Epithelial cell of esophagus (primary cell): ENCODE data around the gene PSORS1C1.

Source experiments
- DNase-seq: peaks from one replicate; pipeline ENCODE4 v3.0.0; 2010; ENCODE audit warnings: low read depth
- H3K4me3 ChIP-seq: 2 replicates; pipeline ENCODE4 v1.5.1; 2011; ENCODE audit warnings: mild to moderate bottlenecking, low read length, control low read depth
- TF ChIP-seq, protein P1 (sequence below): IDR thresholded peaks from 2 replicates; pipeline ENCODE4 v1.5.1; 2011; ENCODE audit warnings: low read depth, mild to moderate bottlenecking, low read length, control low read depth, inconsistent platforms; ENCODE audit not compliant: insufficient read depth; ENCODE audit errors: missing control alignments

Gene PSORS1C1

DNA sequence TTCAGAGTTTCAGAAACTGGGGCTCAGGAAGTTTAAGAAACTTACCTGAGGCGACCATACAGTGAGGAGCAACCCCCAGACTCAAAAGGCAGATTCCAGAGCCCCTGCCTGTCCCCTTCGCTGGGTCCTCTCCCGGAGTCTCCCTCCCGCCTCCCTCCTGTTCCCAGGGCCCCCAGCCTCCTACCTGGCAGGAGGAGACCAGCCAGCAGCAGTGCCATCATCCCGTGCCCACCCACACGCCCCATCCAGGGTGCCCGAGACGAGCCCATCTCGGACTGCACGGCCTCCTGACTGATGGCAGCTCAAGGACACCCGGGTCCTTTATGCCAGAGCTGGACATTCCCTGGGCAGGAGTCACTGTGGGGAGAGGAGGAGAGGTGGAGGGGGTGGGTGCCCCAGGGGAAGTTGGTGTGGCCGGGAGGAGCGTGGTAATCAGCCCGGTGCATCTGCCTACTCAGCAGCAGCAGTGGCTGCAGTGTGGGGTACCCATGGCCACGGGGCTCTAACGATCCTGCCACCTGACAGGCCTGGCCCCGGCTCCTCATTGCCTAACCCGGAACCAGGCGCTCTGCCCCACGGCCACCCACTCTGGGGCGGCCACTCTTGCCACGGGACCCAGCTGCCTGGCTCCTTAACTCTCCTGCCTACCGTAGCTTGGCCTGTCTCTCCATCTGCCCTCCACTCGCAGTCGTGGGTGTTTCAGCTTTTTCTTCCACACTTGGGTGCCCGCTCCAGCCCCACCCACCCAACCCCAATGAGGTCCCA, 5.7 kb downstream of the PSORS1C1 start, which contains the start of gene CDSN:
Gene CDSN (minus strand): TSS at position 296 of the 765 bp plus-strand sequence. CDS start 27 bp downstream, at position 269.
- TF ChIP-seq, protein P1, sequence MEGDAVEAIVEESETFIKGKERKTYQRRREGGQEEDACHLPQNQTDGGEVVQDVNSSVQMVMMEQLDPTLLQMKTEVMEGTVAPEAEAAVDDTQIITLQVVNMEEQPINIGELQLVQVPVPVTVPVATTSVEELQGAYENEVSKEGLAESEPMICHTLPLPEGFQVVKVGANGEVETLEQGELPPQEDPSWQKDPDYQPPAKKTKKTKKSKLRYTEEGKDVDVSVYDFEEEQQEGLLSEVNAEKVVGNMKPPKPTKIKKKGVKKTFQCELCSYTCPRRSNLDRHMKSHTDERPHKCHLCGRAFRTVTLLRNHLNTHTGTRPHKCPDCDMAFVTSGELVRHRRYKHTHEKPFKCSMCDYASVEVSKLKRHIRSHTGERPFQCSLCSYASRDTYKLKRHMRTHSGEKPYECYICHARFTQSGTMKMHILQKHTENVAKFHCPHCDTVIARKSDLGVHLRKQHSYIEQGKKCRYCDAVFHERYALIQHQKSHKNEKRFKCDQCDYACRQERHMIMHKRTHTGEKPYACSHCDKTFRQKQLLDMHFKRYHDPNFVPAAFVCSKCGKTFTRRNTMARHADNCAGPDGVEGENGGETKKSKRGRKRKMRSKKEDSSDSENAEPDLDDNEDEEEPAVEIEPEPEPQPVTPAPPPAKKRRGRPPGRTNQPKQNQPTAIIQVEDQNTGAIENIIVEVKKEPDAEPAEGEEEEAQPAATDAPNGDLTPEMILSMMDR: no peak
- DNase-seq: no peak
- H3K4me3 ChIP-seq: no peak within 1 kb of the TSS

DNA sequence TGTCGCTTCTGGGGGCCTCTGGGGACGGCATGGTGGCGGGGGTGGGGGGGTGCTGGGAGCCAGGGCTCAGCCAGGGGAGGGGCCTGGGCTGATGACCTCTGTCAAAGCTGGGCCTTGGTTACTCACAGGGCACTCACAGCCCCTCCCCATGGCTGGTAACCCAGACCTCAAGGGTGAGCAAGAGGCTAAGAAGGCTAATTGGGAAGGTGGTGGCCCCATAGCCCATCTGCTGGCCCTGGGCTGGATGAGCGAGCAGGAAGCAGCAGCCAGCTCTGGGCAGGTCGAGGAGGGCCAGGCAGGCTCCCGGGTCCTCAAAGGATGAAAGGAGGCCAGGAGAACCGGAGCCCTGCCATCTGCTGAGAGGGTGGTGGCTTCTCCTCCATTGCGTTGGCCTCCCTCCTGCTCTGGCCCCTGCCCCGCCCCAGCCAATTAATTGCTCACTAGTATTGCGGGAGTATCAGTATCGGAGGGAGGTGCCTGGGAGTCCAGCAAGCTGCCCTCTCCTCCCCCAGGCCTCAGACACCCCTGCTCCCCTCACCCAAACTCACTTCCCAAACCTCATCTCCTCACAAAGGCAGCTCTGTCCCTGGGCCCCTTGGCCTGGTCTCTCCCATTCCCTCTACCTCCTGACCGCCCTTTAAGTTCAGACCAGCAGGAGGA, 6.7 kb downstream of the PSORS1C1 start:
- no peak for DNase-seq
- TF ChIP-seq, protein P1: no peak
- no peak overlapping the region for H3K4me3 ChIP-seq

DNA sequence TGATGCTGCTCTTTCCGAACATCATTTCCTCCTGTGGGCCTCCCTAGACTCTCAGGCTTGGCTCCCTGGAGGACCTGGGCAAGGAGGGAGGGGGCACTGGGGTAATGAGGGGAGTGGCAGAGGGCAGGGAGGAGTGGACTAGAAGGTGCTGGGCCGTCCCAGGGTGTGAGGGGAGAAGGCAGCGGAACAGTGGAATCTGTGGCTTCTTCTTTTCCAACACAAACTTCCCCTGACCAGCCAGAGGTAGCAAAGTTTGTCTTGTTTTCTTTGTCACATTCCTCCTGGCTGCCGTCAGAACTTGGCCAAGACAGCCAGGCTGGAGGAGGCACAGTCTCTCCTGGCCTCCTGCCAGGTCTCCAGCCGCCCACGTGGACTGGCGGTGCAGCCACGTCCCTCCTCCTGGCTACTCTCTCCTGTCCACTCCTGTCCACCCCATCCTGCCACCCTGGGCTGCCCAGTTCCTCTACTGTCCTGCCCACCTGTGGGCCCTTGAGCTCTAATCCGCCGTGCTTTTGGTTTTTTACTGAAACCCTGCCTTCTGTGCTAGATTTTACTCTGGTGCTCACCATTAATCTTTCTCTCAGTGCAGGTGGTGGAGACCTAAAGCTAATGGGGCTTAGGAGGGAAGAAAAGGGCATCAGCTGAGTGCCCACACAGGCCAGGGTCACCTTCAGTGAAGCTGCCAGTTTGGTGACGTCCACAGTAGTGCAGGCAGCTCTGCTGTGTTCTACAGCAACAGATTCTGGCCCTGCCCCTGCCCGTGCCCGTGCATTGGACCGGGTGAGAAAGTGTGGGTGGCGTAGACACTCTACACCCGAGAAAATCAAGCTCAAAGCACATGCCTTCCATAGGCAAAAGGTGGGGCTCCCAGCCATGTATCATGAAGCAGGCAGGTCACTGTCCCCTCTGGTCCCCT, 8.4 kb downstream of the PSORS1C1 start:
- DNase-seq: peak; percentile 84
- TF ChIP-seq, protein P1: no peak
- no peak overlapping the region for H3K4me3 ChIP-seq

DNA sequence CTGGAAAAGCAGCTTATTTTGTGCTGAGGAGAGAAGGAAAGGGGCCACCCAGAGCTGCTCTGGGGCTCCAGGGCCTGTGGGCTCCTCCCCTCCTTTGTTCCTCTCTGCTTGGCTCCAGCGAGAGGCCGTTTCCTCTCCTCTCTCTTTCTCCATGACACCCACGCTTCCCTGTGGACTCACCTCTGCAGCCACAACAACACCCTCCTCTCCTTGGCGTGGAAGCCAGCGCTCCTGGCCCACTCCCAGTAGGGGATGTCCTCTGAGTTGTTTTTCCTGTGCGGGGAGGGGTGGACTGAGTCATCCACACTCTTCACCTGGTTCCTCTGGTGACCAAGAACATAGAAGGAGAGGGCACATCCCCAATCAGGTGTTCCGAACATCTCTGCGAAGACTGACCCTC, 10.6 kb downstream of the PSORS1C1 start:
- TF ChIP-seq, protein P1: no peak
- H3K4me3 ChIP-seq: no peak overlapping the region
- peak; percentile 92 for DNase-seq

GRCh38 chr6:31125586-31126363, 11.2 kb downstream of the PSORS1C1 start:
- DNase-seq: peak; percentile 97
- TF ChIP-seq, protein P1: no peak
- no peak overlapping the region for H3K4me3 ChIP-seq
